ENCODE data around the gene CCDC85C.

DNA sequence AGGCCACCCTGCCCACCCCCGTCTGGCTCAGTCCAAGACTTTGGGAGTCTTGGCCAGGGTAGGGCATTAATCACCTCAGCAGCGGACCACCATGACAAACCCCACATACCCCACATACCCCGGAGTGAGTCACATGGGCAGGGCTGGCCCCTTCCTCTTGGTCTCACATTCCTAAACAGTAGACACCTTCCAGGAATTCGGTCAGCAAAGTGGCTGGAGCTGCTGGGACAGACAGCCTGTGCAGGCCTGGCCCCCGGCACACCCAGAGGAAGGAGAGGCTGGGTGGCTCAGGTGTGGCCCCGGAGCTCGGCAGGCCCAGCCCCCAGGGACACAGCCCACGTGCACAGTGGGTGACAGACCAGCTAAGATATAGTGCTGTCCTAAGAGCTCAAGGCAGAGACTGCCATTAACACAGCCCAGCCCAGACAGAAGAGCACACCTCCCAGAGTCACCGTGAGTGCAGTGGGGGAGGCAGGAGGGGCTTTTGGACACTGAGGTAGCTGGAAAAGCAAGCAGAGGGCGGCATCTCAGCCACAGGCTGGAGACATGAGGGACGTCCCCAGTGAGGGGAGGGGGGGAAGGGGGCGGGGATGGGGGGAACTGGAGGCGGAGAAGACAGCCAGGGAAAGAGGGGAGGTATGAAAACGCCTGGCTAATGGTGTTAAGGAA lies 24.0 kb downstream of the CCDC85C start:
- TF ChIP-seq, protein P1, sequence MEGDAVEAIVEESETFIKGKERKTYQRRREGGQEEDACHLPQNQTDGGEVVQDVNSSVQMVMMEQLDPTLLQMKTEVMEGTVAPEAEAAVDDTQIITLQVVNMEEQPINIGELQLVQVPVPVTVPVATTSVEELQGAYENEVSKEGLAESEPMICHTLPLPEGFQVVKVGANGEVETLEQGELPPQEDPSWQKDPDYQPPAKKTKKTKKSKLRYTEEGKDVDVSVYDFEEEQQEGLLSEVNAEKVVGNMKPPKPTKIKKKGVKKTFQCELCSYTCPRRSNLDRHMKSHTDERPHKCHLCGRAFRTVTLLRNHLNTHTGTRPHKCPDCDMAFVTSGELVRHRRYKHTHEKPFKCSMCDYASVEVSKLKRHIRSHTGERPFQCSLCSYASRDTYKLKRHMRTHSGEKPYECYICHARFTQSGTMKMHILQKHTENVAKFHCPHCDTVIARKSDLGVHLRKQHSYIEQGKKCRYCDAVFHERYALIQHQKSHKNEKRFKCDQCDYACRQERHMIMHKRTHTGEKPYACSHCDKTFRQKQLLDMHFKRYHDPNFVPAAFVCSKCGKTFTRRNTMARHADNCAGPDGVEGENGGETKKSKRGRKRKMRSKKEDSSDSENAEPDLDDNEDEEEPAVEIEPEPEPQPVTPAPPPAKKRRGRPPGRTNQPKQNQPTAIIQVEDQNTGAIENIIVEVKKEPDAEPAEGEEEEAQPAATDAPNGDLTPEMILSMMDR (IDR thresholded peaks at IDR 0.05; ENCODE audit: insufficient read depth, low read depth, low read length), result no peak
- TF ChIP-seq EZH2 (IDR thresholded peaks at IDR 0.05; ENCODE audit: insufficient read depth, low read length), result no peak
